RKO (cell line): ENCODE results near the gene LARP6.
"Not testable (repeated sequence)": the region's sequence is repeated elsewhere in the genome, so short reads cannot be mapped to it uniquely, and the experiment has no call there.

Experiments used
- DNase-seq: peaks from one replicate; pipeline ENCODE4 v3.0.0-alpha.2; 2016; ENCODE audit warnings: low spot score

LARP6 gene

GRCh38 chr15:70830615-70831014, 23.3 kb downstream of the LARP6 start:
- no peak for DNase-seq

- no peak for DNase-seq
Observed at GRCh38 chr15:70829371-70830166, 24.4 kb downstream of the LARP6 start.

- DNase-seq = no peak
Observed at GRCh38 chr15:70827721-70828120, 26.2 kb downstream of the LARP6 start.

GRCh38 chr15:70826634-70827033, 27.3 kb downstream of the LARP6 start:
- DNase-seq = peak; percentile 53

- DNase-seq = no peak
Observed at GRCh38 chr15:70825841-70826240, 28.1 kb downstream of the LARP6 start.

- DNase-seq = no peak
Observed at GRCh38 chr15:70823196-70823595, 30.8 kb downstream of the LARP6 start.

- no peak for DNase-seq
Observed at GRCh38 chr15:70820214-70820613, 33.7 kb downstream of the LARP6 start.

GRCh38 chr15:70818580-70818979, 35.4 kb downstream of the LARP6 start:
- DNase-seq = no peak

GRCh38 chr15:70817266-70817665, 36.7 kb downstream of the LARP6 start:
- DNase-seq = no peak

GRCh38 chr15:70815604-70816003, 38.4 kb downstream of the LARP6 start:
- no peak for DNase-seq

GRCh38 chr15:70815011-70815410, 38.9 kb downstream of the LARP6 start:
- DNase-seq = not testable (repeated sequence)

- DNase-seq = no peak
Observed at GRCh38 chr15:70812827-70813364, 41.1 kb downstream of the LARP6 start.

GRCh38 chr15:70810916-70811578, 42.9 kb downstream of the LARP6 start:
- DNase-seq = no peak

GRCh38 chr15:70806992-70807712, 46.8 kb downstream of the LARP6 start:
- DNase-seq = no peak

GRCh38 chr15:70804388-70804787, 49.6 kb downstream of the LARP6 start:
- DNase-seq = not testable (repeated sequence)

GRCh38 chr15:70802629-70803028, 51.3 kb downstream of the LARP6 start:
- DNase-seq = no peak

- DNase-seq = no peak
Observed at GRCh38 chr15:70801109-70801508, 52.8 kb downstream of the LARP6 start.

GRCh38 chr15:70799667-70800450, 54.1 kb downstream of the LARP6 start:
- no peak for DNase-seq

GRCh38 chr15:70797464-70797863, 56.5 kb downstream of the LARP6 start:
- no peak for DNase-seq

GRCh38 chr15:70796516-70797310, 57.2 kb downstream of the LARP6 start:
- no peak for DNase-seq

- DNase-seq = peak; percentile 94
Observed at GRCh38 chr15:70795311-70795665, 58.7 kb downstream of the LARP6 start.
